Loucy (cell line): ENCODE results near the gene SRGAP2C.
"Not testable (repeated sequence)": the region's sequence is repeated elsewhere in the genome, so short reads cannot be mapped to it uniquely, and the experiment has no call there.

ENCODE experiments used
- H2AFZ ChIP-seq: fragments of 200-600 bp; sonication (generic); 2 replicates; pipeline ENCODE4 v1.6.0; 2016; ENCODE audit warnings: antibody characterized with exemption, mild to moderate bottlenecking, low read length, moderate library complexity
- H3F3A ChIP-seq: fragments of 200-600 bp; 2 replicates; pipeline ENCODE4 v1.6.0; 2016; ENCODE audit warnings: antibody characterized with exemption, low read depth, mild to moderate bottlenecking
- H3K27me3 ChIP-seq: fragments of 200-600 bp; sonication (generic); 2 replicates; pipeline ENCODE4 v1.6.1; 2014; ENCODE audit warnings: low read length, mild to moderate bottlenecking; ENCODE audit not compliant: insufficient read depth, poor library complexity, severe bottlenecking
- H3K36me3 ChIP-seq: fragments of 200-600 bp; sonication (generic); 2 replicates; pipeline ENCODE4 v1.6.1; 2016; ENCODE audit warnings: low read length; ENCODE audit not compliant: insufficient read depth
- H3K4me1 ChIP-seq: fragments of 200-600 bp; sonication (generic); 2 replicates; pipeline ENCODE4 v1.5.1; 2014; ENCODE audit warnings: low read length, mild to moderate bottlenecking; ENCODE audit not compliant: insufficient read depth, poor library complexity, severe bottlenecking
- H3K4me2 ChIP-seq: fragments of 200-600 bp; sonication (generic); 2 replicates; pipeline ENCODE4 v1.6.0; 2014; ENCODE audit warnings: antibody characterized with exemption, low read length, low read depth, mild to moderate bottlenecking; ENCODE audit not compliant: poor library complexity, severe bottlenecking
- H3K4me3 ChIP-seq: fragments of 200-600 bp; sonication (generic); 2 replicates; pipeline ENCODE4 v1.5.1; 2014; ENCODE audit warnings: low read length, mild to moderate bottlenecking, mixed read lengths; ENCODE audit not compliant: poor library complexity, severe bottlenecking
- H3K79me2 ChIP-seq: fragments of 200-600 bp; sonication (generic); 2 replicates; pipeline ENCODE4 v1.6.1; 2014; ENCODE audit warnings: low read length; ENCODE audit not compliant: insufficient read depth
- H3K9ac ChIP-seq: fragments of 200-600 bp; sonication (generic); 2 replicates; pipeline ENCODE4 v1.6.0; 2014; ENCODE audit warnings: mild to moderate bottlenecking, low read depth, low read length, moderate library complexity; ENCODE audit not compliant: poor library complexity, severe bottlenecking
- H3K9me2 ChIP-seq: fragments of 200-600 bp; sonication (generic); replicated peaks from 2 replicates; pipeline ENCODE4 v1.6.1; 2016; ENCODE audit warnings: low read depth, low read length, mixed read lengths
- H3K9me3 ChIP-seq: fragments of 200-600 bp; sonication (generic); 2 replicates; pipeline ENCODE4 v1.6.1; 2014; ENCODE audit warnings: mild to moderate bottlenecking, antibody characterized with exemption, low read length, low read depth; ENCODE audit not compliant: insufficient read depth
- H4K20me1 ChIP-seq: fragments of 200-600 bp; sonication (generic); 2 replicates; pipeline ENCODE4 v1.6.0; 2014; ENCODE audit warnings: antibody characterized with exemption, low read length, mild to moderate bottlenecking; ENCODE audit not compliant: insufficient read depth, poor library complexity, severe bottlenecking

The SRGAP2C gene

GRCh38 chr1:121344355-121344754 lies 159.6 kb downstream of the SRGAP2C start:
- H3K4me1 ChIP-seq, H3K36me3 ChIP-seq, H3K4me3 ChIP-seq, H2AFZ ChIP-seq, H3K4me2 ChIP-seq, H3F3A ChIP-seq, H3K9ac ChIP-seq, H3K9me2 ChIP-seq, H3K27me3 ChIP-seq, H3K9me3 ChIP-seq, H4K20me1 ChIP-seq, H3K79me2 ChIP-seq: not testable (repeated sequence)

- not testable (repeated sequence) for H2AFZ ChIP-seq, H3K79me2 ChIP-seq, H3K9me3 ChIP-seq, H3K36me3 ChIP-seq, H3K4me1 ChIP-seq, H3K27me3 ChIP-seq, H3F3A ChIP-seq, H4K20me1 ChIP-seq, H3K4me3 ChIP-seq, H3K9ac ChIP-seq, H3K9me2 ChIP-seq, H3K4me2 ChIP-seq
Measured at GRCh38 chr1:121346654-121347053, 161.9 kb downstream of the SRGAP2C start.

- not testable (repeated sequence) for H3K9me3 ChIP-seq, H3F3A ChIP-seq, H4K20me1 ChIP-seq
Measured at GRCh38 chr1:121347476-121347875, 162.7 kb downstream of the SRGAP2C start.

GRCh38 chr1:121348115-121348514 lies 163.3 kb downstream of the SRGAP2C start:
- H3K4me2 ChIP-seq, H3K9me3 ChIP-seq, H3K27me3 ChIP-seq, H3K9me2 ChIP-seq, H3K9ac ChIP-seq, H4K20me1 ChIP-seq, H2AFZ ChIP-seq, H3K4me1 ChIP-seq, H3K36me3 ChIP-seq, H3K4me3 ChIP-seq, H3K79me2 ChIP-seq, H3F3A ChIP-seq: not testable (repeated sequence)

More at GRCh38 chr1:121347476-121347875, 162.7 kb downstream of the SRGAP2C start:
- H3K79me2 ChIP-seq, H2AFZ ChIP-seq, H3K9me2 ChIP-seq, H3K4me2 ChIP-seq, H3K9ac ChIP-seq, H3K4me1 ChIP-seq, H3K36me3 ChIP-seq, H3K4me3 ChIP-seq, H3K27me3 ChIP-seq: not testable (repeated sequence)

- not testable (repeated sequence) for H4K20me1 ChIP-seq, H3F3A ChIP-seq, H3K9ac ChIP-seq, H3K9me3 ChIP-seq, H3K9me2 ChIP-seq, H3K4me2 ChIP-seq, H3K4me3 ChIP-seq, H3K79me2 ChIP-seq, H3K27me3 ChIP-seq, H2AFZ ChIP-seq, H3K4me1 ChIP-seq, H3K36me3 ChIP-seq
Measured at GRCh38 chr1:121349332-121349967, 164.7 kb downstream of the SRGAP2C start.

GRCh38 chr1:121355711-121356420 lies 171.1 kb downstream of the SRGAP2C start:
- not testable (repeated sequence) for H3K27me3 ChIP-seq, H3K4me1 ChIP-seq, H4K20me1 ChIP-seq, H3K36me3 ChIP-seq, H3K9ac ChIP-seq, H3K9me2 ChIP-seq, H3K4me2 ChIP-seq, H3K4me3 ChIP-seq, H3F3A ChIP-seq, H2AFZ ChIP-seq, H3K79me2 ChIP-seq, H3K9me3 ChIP-seq

- not testable (repeated sequence) for H3K79me2 ChIP-seq, H3K4me1 ChIP-seq, H4K20me1 ChIP-seq, H3F3A ChIP-seq, H2AFZ ChIP-seq, H3K9me3 ChIP-seq, H3K36me3 ChIP-seq, H3K4me3 ChIP-seq, H3K9ac ChIP-seq, H3K9me2 ChIP-seq, H3K27me3 ChIP-seq, H3K4me2 ChIP-seq
Measured at GRCh38 chr1:121356819-121357218, 172.0 kb downstream of the SRGAP2C start.
